SK-N-SH treated with all-trans-retinoic acid at 6 μM for 48 hours (cell line): ENCODE data around the gene FANCC.

Experiments
- ATAC-seq: fragments of 200-7000 bp; cut with Tn5 transposase; 3 replicates; pipeline ENCODE4 v1.9.1; 2020; ENCODE audit warnings: mild to moderate bottlenecking, moderate library complexity
- ARNTL ChIP-seq: fragments of 450-650 bp; formaldehyde crosslinking; IDR thresholded peaks from 2 replicates; pipeline ENCODE4 v1.5.0; 2020; ENCODE audit warnings: low read depth, mild to moderate bottlenecking, moderate library complexity, borderline replicate concordance
- BACH2 ChIP-seq: fragments of 250-450 bp; sonication (Bioruptor Pico); IDR thresholded peaks from 2 replicates; pipeline ENCODE4 v1.9.0; 2021; ENCODE audit warnings: mild to moderate bottlenecking, borderline replicate concordance
- CSDC2 ChIP-seq: fragments of 250-450 bp; sonication (Bioruptor Pico); IDR thresholded peaks from 2 replicates; pipeline ENCODE4 v1.5.0; 2020; ENCODE audit warnings: mild to moderate bottlenecking, moderate library complexity
- CSRNP3 ChIP-seq: fragments of 250-450 bp; sonication (Bioruptor Pico); IDR thresholded peaks from 2 replicates; pipeline ENCODE4 v1.5.1; 2021; ENCODE audit warnings: mild to moderate bottlenecking, moderate library complexity
- GLIS3 ChIP-seq: fragments of 250-450 bp; sonication (Bioruptor Pico); IDR thresholded peaks from 2 replicates; pipeline ENCODE4 v1.5.0; 2020; ENCODE audit warnings: mild to moderate bottlenecking, moderate library complexity
- ISL1 ChIP-seq: fragments of 250-450 bp; sonication (Bioruptor Pico); IDR thresholded peaks from 2 replicates; pipeline ENCODE4 v2.1.2; 2022; ENCODE audit warnings: mild to moderate bottlenecking, moderate library complexity
- OSR1 ChIP-seq: fragments of 250-450 bp; sonication (Bioruptor Pico); IDR thresholded peaks from 2 replicates; pipeline ENCODE4 v1.8.0; 2022; ENCODE audit warnings: moderate library complexity, mild to moderate bottlenecking, inconsistent platforms
- PPARA ChIP-seq: fragments of 250-450 bp; sonication (Bioruptor Pico); IDR thresholded peaks from 2 replicates; pipeline ENCODE4 v1.5.0; 2020; ENCODE audit warnings: mild to moderate bottlenecking, borderline replicate concordance
- RARB ChIP-seq: fragments of 250-450 bp; sonication (Bioruptor Pico); IDR thresholded peaks from 2 replicates; pipeline ENCODE4 v1.8.0; 2021; ENCODE audit warnings: mild to moderate bottlenecking, moderate library complexity
- SNAI2 ChIP-seq: fragments of 250-450 bp; sonication (Bioruptor Pico); IDR thresholded peaks from 2 replicates; pipeline ENCODE4 v1.5.0; 2020; ENCODE audit warnings: mild to moderate bottlenecking, moderate library complexity
- TCF4 ChIP-seq: fragments of 250-450 bp; sonication (Bioruptor Pico); IDR thresholded peaks from 2 replicates; pipeline ENCODE4 v1.8.0; 2021; ENCODE audit warnings: mild to moderate bottlenecking, moderate library complexity, borderline replicate concordance
- TOX ChIP-seq: fragments of 250-450 bp; sonication (Bioruptor Pico); IDR thresholded peaks from 2 replicates; pipeline ENCODE4 v1.8.0; 2021; ENCODE audit warnings: mild to moderate bottlenecking, moderate library complexity, borderline replicate concordance
- TSHZ2 ChIP-seq: fragments of 250-450 bp; sonication (Bioruptor Pico); IDR thresholded peaks from 2 replicates; pipeline ENCODE4 v1.5.0; 2020; ENCODE audit warnings: mild to moderate bottlenecking, moderate library complexity
- ZC3H10 ChIP-seq: fragments of 250-450 bp; sonication (Bioruptor Pico); IDR thresholded peaks from 2 replicates; pipeline ENCODE4 v1.5.1; 2021; ENCODE audit warnings: mild to moderate bottlenecking, moderate library complexity
- ZFP30 ChIP-seq: fragments of 450-650 bp; formaldehyde crosslinking; IDR thresholded peaks from 2 replicates; pipeline ENCODE4 v1.5.0; 2022; ENCODE audit warnings: mild to moderate bottlenecking, moderate library complexity
- ZNF8 ChIP-seq: fragments of 450-650 bp; formaldehyde crosslinking; IDR thresholded peaks from 2 replicates; pipeline ENCODE4 v1.5.0; 2020; ENCODE audit warnings: mild to moderate bottlenecking, moderate library complexity
- TF ChIP-seq, protein P1 (sequence below): fragments of 250-450 bp; sonication (Bioruptor Pico); IDR thresholded peaks from 2 replicates; pipeline ENCODE4 v1.5.1; 2020; ENCODE audit warnings: low read depth, mild to moderate bottlenecking, moderate library complexity
- TF ChIP-seq, protein P2 (sequence below): fragments of 250-450 bp; sonication (Bioruptor Pico); IDR thresholded peaks from 2 replicates; pipeline ENCODE4 v1.8.0; 2020; ENCODE audit warnings: mild to moderate bottlenecking, moderate library complexity, borderline replicate concordance
- TF ChIP-seq, protein P3 (sequence below): fragments of 250-450 bp; sonication (Bioruptor Pico); IDR thresholded peaks from 2 replicates; pipeline ENCODE4 v1.8.0; 2021; ENCODE audit warnings: low read depth, mild to moderate bottlenecking, moderate library complexity, borderline replicate concordance

The FANCC gene

DNA sequence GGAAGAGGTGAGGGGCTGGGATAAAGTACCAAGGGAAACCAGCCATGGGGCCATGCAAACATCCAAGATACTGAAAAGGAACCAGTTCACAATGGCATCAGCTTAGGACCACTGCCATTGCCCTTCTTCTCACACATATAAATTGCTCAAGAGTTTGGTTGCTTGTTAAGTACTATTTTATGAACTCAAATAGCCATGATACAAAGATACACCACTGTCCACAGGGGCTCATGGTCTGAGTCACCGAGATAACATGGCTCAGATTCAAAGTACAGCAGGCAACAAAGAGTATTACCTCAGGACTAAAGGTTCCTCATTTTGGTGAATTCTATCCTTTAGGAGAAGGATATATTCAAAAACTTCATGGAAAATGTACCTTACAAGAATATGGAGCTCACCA is 55.6 kb downstream of the FANCC start (continued):
- TF ChIP-seq ISL1 (CRISPR knock-in tag) (no peak), PPARA (CRISPR knock-in tag) (no peak)
- TF ChIP-seq, all 23 proteins: peak for 0

- no peak; the same call in 2 of the 3 replicates for ATAC-seq
- TF ChIP-seq TSHZ2 (CRISPR knock-in tag) (no peak), ZFP30 (CRISPR knock-in tag) (no peak), ZNF8 (no peak), CSDC2 (CRISPR knock-in tag) (no peak), CSRNP3 (CRISPR knock-in tag) (no peak), TOX (CRISPR knock-in tag) (no peak), GLIS3 (no peak), BACH2 (CRISPR knock-in tag) (no peak), ARNTL (no peak), RARB (CRISPR knock-in tag) (no peak), OSR1 (CRISPR knock-in tag) (no peak), SNAI2 (CRISPR knock-in tag) (no peak)
- TF ChIP-seq, protein P1, sequence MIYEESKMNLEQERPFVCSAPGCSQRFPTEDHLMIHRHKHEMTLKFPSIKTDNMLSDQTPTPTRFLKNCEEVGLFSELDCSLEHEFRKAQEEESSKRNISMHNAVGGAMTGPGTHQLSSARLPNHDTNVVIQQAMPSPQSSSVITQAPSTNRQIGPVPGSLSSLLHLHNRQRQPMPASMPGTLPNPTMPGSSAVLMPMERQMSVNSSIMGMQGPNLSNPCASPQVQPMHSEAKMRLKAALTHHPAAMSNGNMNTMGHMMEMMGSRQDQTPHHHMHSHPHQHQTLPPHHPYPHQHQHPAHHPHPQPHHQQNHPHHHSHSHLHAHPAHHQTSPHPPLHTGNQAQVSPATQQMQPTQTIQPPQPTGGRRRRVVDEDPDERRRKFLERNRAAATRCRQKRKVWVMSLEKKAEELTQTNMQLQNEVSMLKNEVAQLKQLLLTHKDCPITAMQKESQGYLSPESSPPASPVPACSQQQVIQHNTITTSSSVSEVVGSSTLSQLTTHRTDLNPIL (CRISPR knock-in tag) = no peak
- TF ChIP-seq, protein P2, sequence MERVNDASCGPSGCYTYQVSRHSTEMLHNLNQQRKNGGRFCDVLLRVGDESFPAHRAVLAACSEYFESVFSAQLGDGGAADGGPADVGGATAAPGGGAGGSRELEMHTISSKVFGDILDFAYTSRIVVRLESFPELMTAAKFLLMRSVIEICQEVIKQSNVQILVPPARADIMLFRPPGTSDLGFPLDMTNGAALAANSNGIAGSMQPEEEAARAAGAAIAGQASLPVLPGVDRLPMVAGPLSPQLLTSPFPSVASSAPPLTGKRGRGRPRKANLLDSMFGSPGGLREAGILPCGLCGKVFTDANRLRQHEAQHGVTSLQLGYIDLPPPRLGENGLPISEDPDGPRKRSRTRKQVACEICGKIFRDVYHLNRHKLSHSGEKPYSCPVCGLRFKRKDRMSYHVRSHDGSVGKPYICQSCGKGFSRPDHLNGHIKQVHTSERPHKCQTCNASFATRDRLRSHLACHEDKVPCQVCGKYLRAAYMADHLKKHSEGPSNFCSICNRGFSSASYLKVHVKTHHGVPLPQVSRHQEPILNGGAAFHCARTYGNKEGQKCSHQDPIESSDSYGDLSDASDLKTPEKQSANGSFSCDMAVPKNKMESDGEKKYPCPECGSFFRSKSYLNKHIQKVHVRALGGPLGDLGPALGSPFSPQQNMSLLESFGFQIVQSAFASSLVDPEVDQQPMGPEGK (CRISPR knock-in tag) = no peak
- TF ChIP-seq, protein P3, sequence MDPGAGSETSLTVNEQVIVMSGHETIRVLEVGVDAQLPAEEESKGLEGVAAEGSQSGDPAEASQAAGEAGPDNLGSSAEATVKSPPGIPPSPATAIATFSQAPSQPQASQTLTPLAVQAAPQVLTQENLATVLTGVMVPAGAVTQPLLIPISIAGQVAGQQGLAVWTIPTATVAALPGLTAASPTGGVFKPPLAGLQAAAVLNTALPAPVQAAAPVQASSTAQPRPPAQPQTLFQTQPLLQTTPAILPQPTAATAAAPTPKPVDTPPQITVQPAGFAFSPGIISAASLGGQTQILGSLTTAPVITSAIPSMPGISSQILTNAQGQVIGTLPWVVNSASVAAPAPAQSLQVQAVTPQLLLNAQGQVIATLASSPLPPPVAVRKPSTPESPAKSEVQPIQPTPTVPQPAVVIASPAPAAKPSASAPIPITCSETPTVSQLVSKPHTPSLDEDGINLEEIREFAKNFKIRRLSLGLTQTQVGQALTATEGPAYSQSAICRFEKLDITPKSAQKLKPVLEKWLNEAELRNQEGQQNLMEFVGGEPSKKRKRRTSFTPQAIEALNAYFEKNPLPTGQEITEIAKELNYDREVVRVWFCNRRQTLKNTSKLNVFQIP (CRISPR knock-in tag) = no peak
Measured at GRCh38 chr9:95250462-95251221, 66.9 kb downstream of the FANCC start.

- no peak for ATAC-seq
- TF ChIP-seq ISL1 (CRISPR knock-in tag) = no peak
- no peak for TF ChIP-seq RARB (CRISPR knock-in tag)
- TF ChIP-seq TCF4 (CRISPR knock-in tag) = no peak
- no peak for TF ChIP-seq BACH2 (CRISPR knock-in tag)
- no peak for TF ChIP-seq SNAI2 (CRISPR knock-in tag)
- TF ChIP-seq ZC3H10 (CRISPR knock-in tag) = no peak
- TF ChIP-seq, protein P2 (CRISPR knock-in tag) = no peak
- no peak for TF ChIP-seq PPARA (CRISPR knock-in tag)
- TF ChIP-seq, protein P1 (CRISPR knock-in tag) = no peak
- no peak for TF ChIP-seq TSHZ2 (CRISPR knock-in tag)
Measured at GRCh38 chr9:95249986-95250385, 67.5 kb downstream of the FANCC start.
